ENCODE results near the gene UBASH3B.
A peak's percentile ranks its signal among the peaks of the same experiment; 100 is the strongest.
"Not testable (repeated sequence)": the region's sequence is repeated elsewhere in the genome, so short reads cannot be mapped to it uniquely, and the experiment has no call there.

Gene UBASH3B

GRCh38 chr11:122821169-122821568, 165.6 kb downstream of the UBASH3B start:
- DNase-seq, result no peak

- no peak for DNase-seq
Observed at GRCh38 chr11:122822241-122822640, 166.7 kb downstream of the UBASH3B start.

- no peak for DNase-seq
Observed at GRCh38 chr11:122823564-122823963, 168.0 kb downstream of the UBASH3B start.

- not testable (repeated sequence) for DNase-seq
Observed at GRCh38 chr11:122829371-122829770, 173.8 kb downstream of the UBASH3B start.

GRCh38 chr11:122832297-122832696, 176.8 kb downstream of the UBASH3B start:
- not testable (repeated sequence) for DNase-seq

- no peak for DNase-seq
Observed at GRCh38 chr11:122832721-122833470, 177.4 kb downstream of the UBASH3B start.

GRCh38 chr11:122833846-122834464, 178.4 kb downstream of the UBASH3B start:
- no peak for DNase-seq

GRCh38 chr11:122836916-122837315, 181.4 kb downstream of the UBASH3B start:
- DNase-seq, result no peak

GRCh38 chr11:122837528-122838346, 182.2 kb downstream of the UBASH3B start:
- DNase-seq, result no peak

- no peak for DNase-seq
Observed at GRCh38 chr11:122843281-122844141, 188.0 kb downstream of the UBASH3B start.

- peak; percentile 63 to 87 for DNase-seq
Observed at GRCh38 chr11:122847466-122847865, 191.9 kb downstream of the UBASH3B start.

GRCh38 chr11:122848186-122848585, 192.7 kb downstream of the UBASH3B start:
- DNase-seq, result peak; percentile 40 to 69

GRCh38 chr11:122850076-122850631, 194.6 kb downstream of the UBASH3B start:
- peak; percentile 31 to 48 for DNase-seq

GRCh38 chr11:122851366-122851966, 195.9 kb downstream of the UBASH3B start:
- peak in 1 of 2 donors; percentile 39 for DNase-seq

- DNase-seq, result no peak
Observed at GRCh38 chr11:122852074-122852795, 196.7 kb downstream of the UBASH3B start.

- DNase-seq, result peak in 1 of 2 donors; percentile 35
Observed at GRCh38 chr11:122852796-122853160, 197.3 kb downstream of the UBASH3B start.

GRCh38 chr11:122853261-122853660, 197.7 kb downstream of the UBASH3B start:
- DNase-seq, result no peak

- DNase-seq, result peak; percentile 69 to 93
Observed at GRCh38 chr11:122853971-122854446, 198.5 kb downstream of the UBASH3B start.

GRCh38 chr11:122861631-122862030, 206.1 kb downstream of the UBASH3B start:
- no peak for DNase-seq

GRCh38 chr11:122862091-122862490, 206.6 kb downstream of the UBASH3B start:
- no peak for DNase-seq

GRCh38 chr11:122863154-122863553, 207.6 kb downstream of the UBASH3B start:
- not testable (repeated sequence) for DNase-seq
